ENCODE data around the gene CRELD2. TPM values are rescaled to one million over a fixed set of nuclear protein-coding genes. Genes with fewer than 3 reads are reported as not detected.

Gene CRELD2
- total and polyA plus RNA-seq, 2 experiments from 2014 or later, result 35.7 to 47.7 TPM

GRCh38 chr22:49976439-49977175 lies 58.2 kb downstream of the CRELD2 start:
- no peak for TF ChIP-seq JUNB (IDR thresholded peaks at IDR 0.05; ENCODE audit: unreplicated experiment)
- no peak for TF ChIP-seq ZNF462 (CRISPR knock-in tag; IDR thresholded peaks at IDR 0.05)
- no peak for TF ChIP-seq EZH2 (IDR thresholded peaks at IDR 0.05; ENCODE audit: low read depth, unreplicated experiment)
- no peak for TF ChIP-seq POLR2AphosphoS5 (IDR thresholded peaks at IDR 0.05; ENCODE audit: low read depth)
- no peak for TF ChIP-seq NANOG (IDR thresholded peaks at IDR 0.05; ENCODE audit: borderline replicate concordance)
- no peak for TF ChIP-seq CTCF (conservative IDR thresholded peaks at IDR 0.05; ENCODE audit: low read depth in 2 of 2)
- TF ChIP-seq STAT1 (IDR thresholded peaks at IDR 0.05; ENCODE audit: unreplicated experiment), result no peak
- no peak for TF ChIP-seq ETS1 (IDR thresholded peaks at IDR 0.05)
- TF ChIP-seq EZH2phosphoT487 (IDR thresholded peaks at IDR 0.05; ENCODE audit: unreplicated experiment), result no peak
- no peak for TF ChIP-seq ZNF114 (CRISPR knock-in tag; IDR thresholded peaks at IDR 0.05)
- TF ChIP-seq ZNF331 (CRISPR knock-in tag; IDR thresholded peaks at IDR 0.05; ENCODE audit: low read depth), result no peak
- H2AFZ ChIP-seq, result no peak overlapping the region
- no peaks in the 10 kb centered on the region for H4K20me1 ChIP-seq (replicated peaks; ENCODE audit: insufficient read depth)
- H3K4me2 ChIP-seq, result no peak overlapping the region
- peaks cover 3% of the 10 kb centered on the region for H3K27me3 Mint-ChIP-seq (ENCODE audit: insufficient read depth, low read depth, poor library complexity)
- DNase-seq (ENCODE audit: low spot score), result no peak
- H3F3A ChIP-seq (replicated peaks; ENCODE audit: low read depth), result peaks cover 10% of the 10 kb centered on the region; the same call in 1 of the 2 replicates
- H3K27ac ChIP-seq (ENCODE audit: low read depth), result no peak overlapping the region
- peaks cover 13% of the 10 kb centered on the region for H3K9me3 Mint-ChIP-seq
- H3K36me3 ChIP-seq (ENCODE audit: insufficient read depth), result no peaks in the 10 kb centered on the region
- peaks cover 16% of the 10 kb centered on the region for H3K27me3 ChIP-seq (ENCODE audit: insufficient read depth)
- no peak overlapping the region for H3K4me3 ChIP-seq
- peaks cover 4% of the 10 kb centered on the region; the same call in 1 of the 3 replicates for H3K4me1 Mint-ChIP-seq
- ATAC-seq, result no peak
- H3K4me1 ChIP-seq (ENCODE audit: insufficient read depth), result no peaks in the 10 kb centered on the region
- peaks cover 7% of the 10 kb centered on the region for H3K36me3 Mint-ChIP-seq (ENCODE audit: low read depth)
- no peak overlapping the region for H3K27ac Mint-ChIP-seq
- no peaks in the 10 kb centered on the region for H3K79me2 ChIP-seq (replicated peaks; ENCODE audit: insufficient read depth)
- H3K9me2 ChIP-seq (ENCODE audit: insufficient read depth), result no peaks in the 10 kb centered on the region
- no peak overlapping the region for H3K4me3 Mint-ChIP-seq

Data from GM23338 (cell line).